ENCODE measurements around the gene TMCO1. TPM values are rescaled to one million over a fixed set of nuclear protein-coding genes. Genes with fewer than 3 reads are reported as not detected.

Gene TMCO1
- total RNA-seq, 2 experiments from 2014 or later: 113 to 115 TPM

Other genes with a start within 250 kb of the TMCO1 start
- gene LRRC52, start 224.9 kb downstream of the TMCO1 start, total RNA-seq: not detected
- gene MGST3, start 137.6 kb downstream of the TMCO1 start, total RNA-seq: 10 to 100 TPM; 63.4 to 70.3 TPM
- 10 to 100 TPM; 46.9 to 54.4 TPM for gene ALDH9A1, start 70.3 kb downstream of the TMCO1 start, total RNA-seq
- gene UCK2, start 58.7 kb upstream of the TMCO1 start, total RNA-seq: 10 to 100 TPM; 32.1 to 34.4 TPM

Data from activated CD4-positive, alpha-beta memory T cell treated with anti-CD3 and anti-CD28 coated beads, Interleukin-2, amount 10 ng/mL, durations not matched to agents 7 days and 5 days (primary cell).